Ovary (tissue), 9 donors: ENCODE data around the gene MARCHF4. TPM values are rescaled to one million over a fixed set of nuclear protein-coding genes. Genes with fewer than 3 reads are reported as not detected.

ENCODE experiments used
- DNase-seq, 5 donors: peaks; one replicate each; pipeline ENCODE4 v3.0.0-alpha.2; 2019 to 2020
- H3K27ac ChIP-seq, 2 donors: fragments of 200-600 bp; one replicate each; pipeline versions ENCODE4 v1.5.1 to v1.8.0; 2019 to 2022
- H3K27me3 ChIP-seq: fragments of 200-600 bp; one replicate; pipeline ENCODE4 v1.8.0; 2022
- H3K36me3 ChIP-seq: fragments of 200-600 bp; sonication (generic); one replicate; pipeline ENCODE4 v1.5.1; 2019
- H3K4me1 ChIP-seq: one replicate; pipeline ENCODE4 v1.8.1; 2013; ENCODE audit warnings: mild to moderate bottlenecking, moderate library complexity; ENCODE audit not compliant: insufficient read depth
- H3K4me3 ChIP-seq: fragments of 200-600 bp; sonication (generic); one replicate; pipeline ENCODE4 v1.5.1; 2017
- H3K9me3 ChIP-seq, 2 donors: fragments of 200-600 bp in 1 of 2; sonication (generic) in 1 of 2; one replicate each; pipeline versions ENCODE4 v1.5.1 to v1.8.1; 2013 to 2019; ENCODE audit warnings: mild to moderate bottlenecking in 1 of 2, moderate library complexity in 1 of 2
- EP300 ChIP-seq: sonication (generic); formaldehyde crosslinking; IDR thresholded peaks from one replicate; pipeline ENCODE4 v1.6.1; 2017; ENCODE audit warnings: antibody characterized with exemption
- POLR2A ChIP-seq: fragments of 450-650 bp; IDR thresholded peaks from one replicate; pipeline ENCODE4 v1.6.1; 2017; ENCODE audit warnings: antibody characterized with exemption, mild to moderate bottlenecking, moderate library complexity
- WGBS, 3 donors: extraction: QIAGEN DNeasy Blood & Tissue Kit in 1 of 3; methylation state at CpG; one replicate each; pipeline versions ENCODE4 v1.1.5 to v1.1.7; 2013 to 2017; 5-methylcytosine and 5-hydroxymethylcytosine counted together
- intact Hi-C, 4 donors: fragments of 100-400 bp; cut with DNase I; formaldehyde crosslinking; loops; one replicate each; pipeline versions ENCODE4 v1.11.0 to v1.15.1; 2022 to 2023
- polyA plus RNA-seq, 2 donors: library from polyadenylated mRNA; stranded (reverse); fragments of 200-250 nt in 1 of 2; fragments of 350-450 nt in 1 of 2; fragmentation: Illumina TruSeq in 1 of 2; extraction: RNeasy Lipid Tissue Mini Kit (QIAGEN cat#74804) in 1 of 2; gene quantifications; one replicate each; pipeline ENCODE4 v1.2.3, GENCODE V29; 2013 to 2014
- total RNA-seq, 7 donors: library from RNA; depleted of rRNA in 2 of 7; stranded (reverse); fragments of >200 nt in 2 of 7; fragmentation: NEBNext Ultra II Directional in 3 of 7; extraction: Animal tissue kit (Norgen Biotek cat#: 25700) in 3 of 7; gene quantifications; one replicate each; pipeline versions ENCODE4 v1.1.0 to v1.2.4, GENCODE V29; 2016 to 2023
- TF ChIP-seq, protein P1 (sequence below), 3 donors: fragments of 450-650 bp in 2 of 3; fragments of 200-600 bp in 1 of 3; IDR thresholded peaks; one replicate each; pipeline versions ENCODE4 v1.5.1 to v1.8.0; 2016 to 2022; ENCODE audit warnings: antibody characterized with exemption in 3 of 3, mild to moderate bottlenecking in 1 of 3
- donor health status: DM: no; HTN: no; CAD: no; lungs with moderate emphysema.
- donor health status: DM: no; HTN: no; CAD: no.
- donor health status: Bipolar disorder and iron deficiency.
- donor health status: DM: yes; HTN: yes; CAD: no.
- donor health status: DM: no; HTN: no; CAD: no.
- donor health status: DM: yes; HTN: yes; CAD: no.

MARCHF4 gene
- total and polyA plus RNA-seq, 9 donors = 0.01 to 0.10 (median 0.05) TPM; not detected in 5

DNA sequence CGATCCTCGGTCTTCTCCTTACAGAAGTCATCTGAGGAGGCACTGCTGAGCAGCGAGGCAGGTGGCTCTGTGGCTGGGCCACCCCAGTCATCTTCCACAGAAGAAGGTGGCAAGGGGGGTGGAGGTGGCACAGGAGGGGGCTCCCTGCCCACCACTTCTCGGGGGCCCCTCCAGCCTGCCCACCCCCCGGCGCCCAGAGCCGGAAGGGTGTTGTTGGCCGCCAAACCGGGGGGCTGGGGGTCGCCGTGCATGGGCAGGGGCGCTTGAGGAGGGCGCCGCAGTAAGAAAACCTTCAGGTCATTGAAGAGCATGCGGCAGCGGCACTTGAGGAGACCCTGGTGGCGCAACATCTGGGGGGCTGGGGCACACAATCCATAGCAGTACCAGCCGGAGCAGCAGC lies 2.5 kb downstream of the MARCHF4 start:
- H3K4me1 ChIP-seq = peaks cover 4% of the 10 kb centered on the region
- no peak overlapping the region for H3K27ac ChIP-seq
- no peaks in the 10 kb centered on the region for H3K9me3 ChIP-seq
- 68 to 74% (median 72%) methylated on average over 18 of the region's 18 CpGs for WGBS, 3 donors
- intact Hi-C loops = no loop called here
- TF ChIP-seq POLR2A = no peak
- TF ChIP-seq, protein P1, sequence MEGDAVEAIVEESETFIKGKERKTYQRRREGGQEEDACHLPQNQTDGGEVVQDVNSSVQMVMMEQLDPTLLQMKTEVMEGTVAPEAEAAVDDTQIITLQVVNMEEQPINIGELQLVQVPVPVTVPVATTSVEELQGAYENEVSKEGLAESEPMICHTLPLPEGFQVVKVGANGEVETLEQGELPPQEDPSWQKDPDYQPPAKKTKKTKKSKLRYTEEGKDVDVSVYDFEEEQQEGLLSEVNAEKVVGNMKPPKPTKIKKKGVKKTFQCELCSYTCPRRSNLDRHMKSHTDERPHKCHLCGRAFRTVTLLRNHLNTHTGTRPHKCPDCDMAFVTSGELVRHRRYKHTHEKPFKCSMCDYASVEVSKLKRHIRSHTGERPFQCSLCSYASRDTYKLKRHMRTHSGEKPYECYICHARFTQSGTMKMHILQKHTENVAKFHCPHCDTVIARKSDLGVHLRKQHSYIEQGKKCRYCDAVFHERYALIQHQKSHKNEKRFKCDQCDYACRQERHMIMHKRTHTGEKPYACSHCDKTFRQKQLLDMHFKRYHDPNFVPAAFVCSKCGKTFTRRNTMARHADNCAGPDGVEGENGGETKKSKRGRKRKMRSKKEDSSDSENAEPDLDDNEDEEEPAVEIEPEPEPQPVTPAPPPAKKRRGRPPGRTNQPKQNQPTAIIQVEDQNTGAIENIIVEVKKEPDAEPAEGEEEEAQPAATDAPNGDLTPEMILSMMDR (IDR thresholded peaks at IDR 0.05) = no peak
- no peak for TF ChIP-seq EP300
- no peak overlapping the region for H3K4me3 ChIP-seq
- no peaks in the 10 kb centered on the region for H3K27me3 ChIP-seq
- no peaks in the 10 kb centered on the region for H3K36me3 ChIP-seq
- DNase-seq = no peak

DNA sequence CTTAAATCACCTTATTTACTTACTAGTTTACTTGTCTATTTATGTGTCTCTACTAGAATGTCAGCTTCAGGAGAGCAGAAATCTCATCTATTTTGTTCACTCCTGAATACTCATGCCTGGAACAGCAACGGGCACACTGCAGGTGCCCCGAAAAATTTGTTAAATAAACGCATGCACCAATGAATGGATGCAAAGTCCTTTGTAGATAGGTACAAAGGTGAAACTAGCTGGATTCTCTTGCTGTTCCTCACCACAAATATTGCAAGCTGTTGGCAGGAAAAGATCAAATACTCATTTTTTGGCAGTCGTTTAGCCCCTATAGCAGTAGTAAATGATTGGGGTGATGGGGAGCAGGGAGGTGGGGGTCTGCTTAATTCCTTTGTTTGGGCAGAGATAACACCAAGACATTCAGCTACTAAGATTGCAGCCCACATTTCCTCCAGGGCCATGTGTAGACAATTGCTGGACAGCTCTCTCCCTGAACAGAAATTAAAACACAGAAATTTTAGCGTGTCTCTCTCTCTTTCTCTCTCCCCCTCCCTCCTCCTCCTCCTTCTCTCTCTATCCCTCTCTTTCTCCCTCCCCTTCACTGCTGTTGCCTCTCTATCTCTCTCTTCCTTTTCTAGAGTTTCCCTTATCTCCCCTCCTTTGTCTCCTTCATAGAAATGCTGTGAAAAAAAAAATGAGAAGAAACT lies 5.4 kb downstream of the MARCHF4 start:
- H3K36me3 ChIP-seq = no peaks in the 10 kb centered on the region

DNA sequence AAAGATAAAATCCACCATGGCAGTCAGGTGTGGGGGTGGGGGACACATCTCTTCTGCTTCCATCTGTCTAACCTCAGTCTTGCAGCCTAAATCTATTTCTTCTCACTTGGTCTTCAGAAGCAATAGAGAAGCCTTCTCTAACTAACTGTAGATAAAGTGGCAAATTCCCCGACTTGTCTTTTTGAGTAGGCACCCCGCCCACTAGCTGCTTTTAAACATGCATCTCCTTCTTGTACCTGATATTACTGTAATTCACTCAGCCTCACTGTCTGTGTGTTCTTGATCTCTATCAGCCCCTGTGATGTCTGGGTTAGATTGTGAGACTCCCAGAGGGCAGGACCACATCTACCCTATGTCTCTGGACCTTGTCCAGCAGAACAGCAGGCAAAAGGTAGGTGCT lies 6.8 kb downstream of the MARCHF4 start:
- H3K27ac ChIP-seq = no peak overlapping the region
- 91 to 92% (median 92%) methylated on average over 2 of the region's 2 CpGs for WGBS, 3 donors
- no peak for DNase-seq
- no peak for TF ChIP-seq POLR2A
- no peak for TF ChIP-seq EP300
- TF ChIP-seq, protein P1 (IDR thresholded peaks at IDR 0.05) = no peak
- intact Hi-C loops = no loop called here
- H3K27me3 ChIP-seq = no peaks in the 10 kb centered on the region
- no peaks in the 10 kb centered on the region for H3K36me3 ChIP-seq
- H3K4me3 ChIP-seq = no peak overlapping the region
- no peaks in the 10 kb centered on the region for H3K4me1 ChIP-seq
- H3K9me3 ChIP-seq = no peaks in the 10 kb centered on the region

More for the DNA sequence above, 5.4 kb downstream of the MARCHF4 start:
- Histone ChIP-seq H3K4me1 (peaks cover 2% of the 10 kb centered on the region), H3K27me3 (no peaks in the 10 kb centered on the region), H3K4me3 (no peak overlapping the region), H3K9me3 (no peaks in the 10 kb centered on the region), H3K27ac (no peak overlapping the region)
- DNase-seq = no peak
- WGBS, 3 donors = 35 to 38% (median 35%) methylated on average over 5 of the region's 5 CpGs
- TF ChIP-seq EP300 (no peak), POLR2A (no peak)
- TF ChIP-seq, protein P1 (IDR thresholded peaks at IDR 0.05) = no peak
- intact Hi-C loops = no loop called here

DNA sequence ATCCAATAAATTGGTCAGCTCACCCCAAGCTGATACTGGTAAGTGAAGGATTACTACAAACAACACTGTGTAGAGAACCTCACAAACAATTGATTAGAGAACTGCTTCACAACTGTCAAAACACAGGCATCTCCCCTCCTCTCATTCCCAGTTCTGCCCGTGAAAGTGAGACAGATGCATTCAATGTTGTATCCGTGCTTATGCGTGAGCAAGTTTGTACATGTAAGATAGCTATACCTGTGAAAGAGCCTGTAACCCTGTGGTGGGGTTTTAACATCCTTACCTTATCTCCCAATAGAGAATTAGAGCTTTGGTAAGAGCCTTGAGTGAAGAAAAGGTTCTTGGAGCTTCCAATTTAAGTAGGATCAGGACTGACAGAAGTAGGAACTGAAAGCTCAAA lies 9.1 kb downstream of the MARCHF4 start:
- no peak for DNase-seq
- intact Hi-C loops = no loop called here
- H3K4me1 ChIP-seq = no peaks in the 10 kb centered on the region
- WGBS, 3 donors = 27 to 47% (median 31%) methylated on average over 3 of the region's 3 CpGs
- H3K9me3 ChIP-seq = no peaks in the 10 kb centered on the region
- H3K4me3 ChIP-seq = no peak overlapping the region
- no peaks in the 10 kb centered on the region for H3K36me3 ChIP-seq
- H3K27ac ChIP-seq = no peak overlapping the region
- TF ChIP-seq, protein P1 (IDR thresholded peaks at IDR 0.05) = no peak
- no peak for TF ChIP-seq EP300
- no peak for TF ChIP-seq POLR2A
- no peaks in the 10 kb centered on the region for H3K27me3 ChIP-seq
